Measurements from ENCODE around the gene STARD5. TPM values are rescaled to one million over a fixed set of nuclear protein-coding genes. Genes with fewer than 3 reads are reported as not detected.

The STARD5 gene
- polyA plus RNA-seq, 1 experiment: 19.0 TPM

- no peaks in the 10 kb centered on the region for H3K9me3 ChIP-seq (ENCODE audit: control insufficient read depth, insufficient read depth, low read length)
- no peak overlapping the region for H3K4me3 ChIP-seq (ENCODE audit: low read depth, low read length)
- TF ChIP-seq, protein P1, sequence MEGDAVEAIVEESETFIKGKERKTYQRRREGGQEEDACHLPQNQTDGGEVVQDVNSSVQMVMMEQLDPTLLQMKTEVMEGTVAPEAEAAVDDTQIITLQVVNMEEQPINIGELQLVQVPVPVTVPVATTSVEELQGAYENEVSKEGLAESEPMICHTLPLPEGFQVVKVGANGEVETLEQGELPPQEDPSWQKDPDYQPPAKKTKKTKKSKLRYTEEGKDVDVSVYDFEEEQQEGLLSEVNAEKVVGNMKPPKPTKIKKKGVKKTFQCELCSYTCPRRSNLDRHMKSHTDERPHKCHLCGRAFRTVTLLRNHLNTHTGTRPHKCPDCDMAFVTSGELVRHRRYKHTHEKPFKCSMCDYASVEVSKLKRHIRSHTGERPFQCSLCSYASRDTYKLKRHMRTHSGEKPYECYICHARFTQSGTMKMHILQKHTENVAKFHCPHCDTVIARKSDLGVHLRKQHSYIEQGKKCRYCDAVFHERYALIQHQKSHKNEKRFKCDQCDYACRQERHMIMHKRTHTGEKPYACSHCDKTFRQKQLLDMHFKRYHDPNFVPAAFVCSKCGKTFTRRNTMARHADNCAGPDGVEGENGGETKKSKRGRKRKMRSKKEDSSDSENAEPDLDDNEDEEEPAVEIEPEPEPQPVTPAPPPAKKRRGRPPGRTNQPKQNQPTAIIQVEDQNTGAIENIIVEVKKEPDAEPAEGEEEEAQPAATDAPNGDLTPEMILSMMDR (IDR thresholded peaks at IDR 0.05; ENCODE audit: low read depth, low read length): no peak
- ChIA-PET POLR2A (interaction anchor here (0.9 to 1.0 kb wide), 2 partner anchors 12 to 26 kb away, joined by 3 to 4 read pairs; no protein-coding TSS in a partner anchor), CTCF (interaction anchor here (0.8 to 5.5 kb wide), 2 partner anchors 61 to 73 kb away, joined by 4 to 23 read pairs; no protein-coding TSS in a partner anchor)
- peaks cover 7% of the 10 kb centered on the region for H3K27me3 ChIP-seq (ENCODE audit: control insufficient read depth, insufficient read depth, low read length)
- peak overlapping the region; percentile 11 for H3K27ac ChIP-seq (ENCODE audit: low read depth, low read length)
- DNase-seq (ENCODE audit: low read depth, low spot score): no peak
Measured at GRCh38 chr15:81339321-81339720, 15.4 kb upstream of the STARD5 start.

- DNase-seq (ENCODE audit: low read depth, low spot score): peak; percentile 52
- H3K4me3 ChIP-seq (ENCODE audit: low read depth, low read length): no peak overlapping the region
- TF ChIP-seq, protein P1 (IDR thresholded peaks at IDR 0.05; ENCODE audit: low read depth, low read length): no peak
- CTCF ChIA-PET: interaction anchor here (0.8 to 5.5 kb wide), 3 partner anchors 62 to 72 kb away, joined by 4 to 23 read pairs (median 20); no protein-coding TSS in a partner anchor
- H3K27ac ChIP-seq (ENCODE audit: low read depth, low read length): no peak overlapping the region
- H3K27me3 ChIP-seq (ENCODE audit: control insufficient read depth, insufficient read depth, low read length): no peaks in the 10 kb centered on the region
- no peaks in the 10 kb centered on the region for H3K9me3 ChIP-seq (ENCODE audit: control insufficient read depth, insufficient read depth, low read length)
- POLR2A ChIA-PET: interaction anchor here (0.9 to 1.2 kb wide), 3 partner anchors 11 to 25 kb away, joined by 3 to 4 read pairs (median 4); partner anchors contain the start of gene STARD5
Measured at GRCh38 chr15:81338170-81339007, 14.4 kb upstream of the STARD5 start.

DNA sequence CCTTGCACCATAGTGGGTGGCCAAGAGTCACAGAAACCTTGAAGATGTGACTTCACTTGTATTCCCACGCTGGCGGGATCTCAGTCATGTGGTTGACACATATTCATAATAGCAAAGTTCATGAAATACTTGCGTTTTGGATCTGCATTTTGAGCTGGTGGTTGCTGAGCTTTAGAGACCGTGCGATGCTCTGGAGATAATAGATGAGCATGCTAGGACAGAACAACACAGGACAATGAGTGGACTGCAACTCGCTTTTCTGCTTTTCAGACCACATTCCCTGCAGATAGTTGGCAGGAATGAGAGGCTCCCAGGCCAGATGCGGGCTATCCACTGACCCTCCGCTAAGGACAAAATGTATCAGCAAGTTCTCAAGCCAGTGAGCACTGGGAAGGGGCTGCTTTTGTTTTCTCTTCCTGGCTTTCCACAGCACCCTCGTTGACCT lies 13.8 kb upstream of the STARD5 start:
- no peak for DNase-seq (ENCODE audit: low read depth, low spot score)
- TF ChIP-seq, protein P1 (IDR thresholded peaks at IDR 0.05; ENCODE audit: low read depth, low read length): no peak
- ChIA-PET CTCF (interaction anchor here (2.4 to 5.5 kb wide), 2 partner anchors 63 to 72 kb away, joined by 20 to 23 read pairs; no protein-coding TSS in a partner anchor), POLR2A (interaction anchor here (1.0 to 1.2 kb wide), 2 partner anchors 10 to 14 kb away, joined by 3 to 4 read pairs; partner anchors contain the start of gene STARD5)
- Histone ChIP-seq H3K27me3 (ENCODE audit: control insufficient read depth, insufficient read depth, low read length) (no peaks in the 10 kb centered on the region), H3K27ac (ENCODE audit: low read depth, low read length) (no peak overlapping the region), H3K9me3 (ENCODE audit: control insufficient read depth, insufficient read depth, low read length) (no peaks in the 10 kb centered on the region), H3K4me3 (ENCODE audit: low read depth, low read length) (no peak overlapping the region)

- H3K4me3 ChIP-seq (ENCODE audit: low read depth, low read length): no peak overlapping the region
- POLR2A ChIA-PET: interaction anchor here (1.0 to 1.2 kb wide), 2 partner anchors 10 to 13 kb away, joined by 3 to 4 read pairs; partner anchors contain the start of gene STARD5
- H3K27ac ChIP-seq (ENCODE audit: low read depth, low read length): no peak overlapping the region
- no peaks in the 10 kb centered on the region; the same call in 1 of the 2 replicates for H3K9me3 ChIP-seq (ENCODE audit: control insufficient read depth, insufficient read depth, low read length)
- CTCF ChIA-PET: interaction anchor here (0.6 to 5.5 kb wide), 8 partner anchors 9 to 72 kb away, joined by 3 to 23 read pairs (median 4); no protein-coding TSS in a partner anchor
- no peaks in the 10 kb centered on the region for H3K27me3 ChIP-seq (ENCODE audit: control insufficient read depth, insufficient read depth, low read length)
- TF ChIP-seq, protein P1 (IDR thresholded peaks at IDR 0.05; ENCODE audit: low read depth, low read length): no peak
- DNase-seq (ENCODE audit: low read depth, low spot score): no peak
Measured at GRCh38 chr15:81337241-81337640, 13.3 kb upstream of the STARD5 start.

All from AG04450 (cell line).